GM11168 (cell line): ENCODE results near the gene PEX14.

Experiments
- in situ Hi-C: fragments of 300-500 bp; cut with MboI; formaldehyde crosslinking; loops from one replicate; pipeline ENCODE4 v1.12.0; 2022; ENCODE audit warnings: low sequenced_read_pairs; ENCODE audit not compliant: unreplicated experiment

PEX14 gene

DNA sequence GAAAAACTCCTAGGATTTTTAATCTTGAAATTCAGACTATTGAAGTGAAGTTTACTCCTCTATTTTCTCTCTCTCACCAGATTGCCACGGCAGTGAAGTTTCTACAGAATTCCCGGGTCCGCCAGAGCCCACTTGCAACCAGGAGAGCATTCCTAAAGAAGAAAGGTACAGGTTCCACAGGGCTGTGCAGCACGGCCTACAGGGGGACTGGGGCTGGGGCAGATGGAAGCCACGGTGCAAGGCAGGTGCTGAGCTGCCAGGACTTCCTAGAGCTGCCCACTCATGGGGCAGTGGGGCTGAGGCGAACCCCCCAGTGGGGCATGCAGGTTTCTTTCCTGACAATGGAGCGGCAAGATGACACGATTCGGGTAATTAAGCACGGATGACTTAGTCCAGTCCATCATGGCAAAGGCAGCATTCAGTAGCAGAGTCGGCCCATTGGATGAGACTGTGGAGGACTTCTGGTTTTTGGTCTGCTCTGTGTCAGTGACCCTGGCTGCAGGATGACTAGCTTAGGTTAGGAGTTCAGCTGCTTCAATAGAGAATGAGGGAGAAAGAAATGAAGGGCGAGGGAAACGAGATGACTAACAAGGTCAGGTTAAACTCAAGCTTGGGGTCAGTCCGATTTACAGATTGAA, 61.5 kb downstream of the PEX14 start:
- in situ Hi-C loops, result no loop called here

GRCh38 chr1:10537082-10537766, 62.5 kb downstream of the PEX14 start:
- in situ Hi-C loops, result no loop called here

GRCh38 chr1:10538646-10539355, 64.1 kb downstream of the PEX14 start:
- in situ Hi-C loops, result no loop called here

DNA sequence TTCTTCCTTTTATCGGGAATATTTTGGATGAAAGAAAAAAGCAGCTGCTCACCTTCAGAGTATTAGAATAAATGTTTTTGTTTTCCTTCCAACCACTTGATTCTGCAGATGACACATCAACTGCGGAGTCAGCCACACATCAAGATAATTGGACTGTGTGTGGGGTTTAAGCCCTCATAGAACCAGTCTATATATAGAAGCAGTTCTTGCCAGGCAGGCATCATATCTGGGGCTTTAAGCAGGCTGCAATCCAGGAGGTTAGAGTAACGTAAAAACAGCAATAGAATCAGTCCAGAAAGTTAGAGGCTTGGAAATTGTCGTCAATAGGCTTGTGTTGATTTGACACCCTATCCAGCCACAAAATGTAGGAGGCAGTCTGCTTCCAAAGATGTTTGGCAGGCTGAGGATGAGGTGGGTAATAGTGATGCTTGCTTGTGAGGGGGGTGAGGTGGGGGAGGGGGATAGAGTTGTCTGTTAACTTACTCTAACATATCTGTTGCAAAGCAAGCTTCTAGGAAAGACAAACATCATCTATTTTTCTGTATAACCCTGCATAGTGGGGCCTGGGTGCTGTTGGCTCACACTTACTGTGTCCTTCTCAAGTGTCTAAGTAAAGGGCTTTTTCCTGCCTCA, 64.8 kb downstream of the PEX14 start:
- in situ Hi-C loops, result no loop called here

DNA sequence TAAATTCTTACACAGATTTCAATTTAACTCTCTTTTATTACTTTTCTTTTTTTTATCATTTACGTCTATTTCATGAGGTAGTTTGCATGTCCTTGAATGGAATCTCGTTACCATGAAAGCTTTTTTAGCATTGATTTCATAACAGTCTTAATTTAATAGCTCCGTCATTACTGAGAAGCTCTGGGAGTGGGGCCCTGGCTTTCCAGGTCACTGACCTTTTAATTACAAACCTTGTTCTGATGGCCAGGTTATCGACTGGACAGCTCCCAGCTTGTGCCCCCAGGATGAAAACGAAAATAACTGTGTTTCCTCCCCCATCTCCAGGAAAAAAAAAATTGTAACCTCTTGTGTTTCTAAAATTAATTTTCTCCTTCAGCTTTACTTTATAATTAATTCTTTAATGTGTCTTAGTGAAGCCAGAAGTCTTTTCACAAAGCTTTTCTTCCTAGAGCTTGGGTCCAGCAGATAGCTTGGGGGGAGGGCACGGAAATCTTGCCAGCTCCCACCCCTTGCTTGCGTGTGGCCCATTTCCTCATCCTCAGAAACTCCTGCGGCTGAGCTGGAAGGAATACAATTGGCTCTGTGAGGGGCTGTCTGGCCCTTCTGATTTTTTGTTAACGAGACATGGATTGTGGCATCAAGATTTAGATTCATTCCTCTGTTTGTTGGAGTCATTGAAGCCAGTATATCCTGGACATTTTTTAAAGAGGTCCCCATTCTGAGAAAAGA, 65.7 kb downstream of the PEX14 start:
- in situ Hi-C loops, result no loop called here

- in situ Hi-C loops, result no loop called here
Observed at GRCh38 chr1:10541286-10541685, 66.5 kb downstream of the PEX14 start.

DNA sequence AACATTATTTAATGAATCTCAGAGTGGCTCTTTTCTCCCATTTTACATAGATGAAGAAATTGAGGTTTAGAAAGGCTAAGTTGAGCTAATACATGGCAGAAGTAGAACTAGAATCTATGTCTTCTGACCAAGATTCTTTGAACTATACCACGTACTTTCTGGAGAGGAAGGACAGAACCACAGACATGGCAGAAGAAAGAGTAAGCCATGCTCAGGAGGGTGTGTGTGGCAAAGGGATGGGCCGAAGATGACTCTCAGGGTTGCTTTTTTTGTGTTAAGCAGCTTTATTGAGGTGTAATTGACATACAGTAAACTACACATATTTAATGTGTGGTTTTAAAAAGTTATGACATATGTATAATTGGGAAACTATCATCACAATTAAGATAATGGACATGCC, 69.5 kb downstream of the PEX14 start:
- in situ Hi-C loops, result no loop called here

DNA sequence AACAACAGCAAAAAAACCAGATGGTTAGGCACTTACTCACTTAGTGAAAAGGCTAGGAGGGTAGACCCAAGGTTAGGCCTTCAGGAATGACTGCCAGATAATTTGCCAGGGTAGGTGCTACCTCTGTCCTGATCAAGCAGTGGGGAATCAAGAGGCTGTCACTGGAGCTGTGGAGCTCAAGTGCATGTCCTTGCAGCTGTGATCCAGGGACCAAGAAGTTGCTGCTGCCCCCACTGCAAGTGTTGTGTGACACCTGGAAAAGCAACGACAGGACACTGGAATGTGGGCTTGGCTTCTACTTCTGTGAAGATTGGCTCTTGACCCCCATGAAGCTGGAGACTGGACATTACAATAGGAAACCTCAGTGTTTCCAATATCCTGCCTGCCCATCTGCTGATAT, 72.1 kb downstream of the PEX14 start:
- in situ Hi-C loops, result no loop called here

- in situ Hi-C loops, result no loop called here
Observed at GRCh38 chr1:10549904-10550664, 75.3 kb downstream of the PEX14 start.

DNA sequence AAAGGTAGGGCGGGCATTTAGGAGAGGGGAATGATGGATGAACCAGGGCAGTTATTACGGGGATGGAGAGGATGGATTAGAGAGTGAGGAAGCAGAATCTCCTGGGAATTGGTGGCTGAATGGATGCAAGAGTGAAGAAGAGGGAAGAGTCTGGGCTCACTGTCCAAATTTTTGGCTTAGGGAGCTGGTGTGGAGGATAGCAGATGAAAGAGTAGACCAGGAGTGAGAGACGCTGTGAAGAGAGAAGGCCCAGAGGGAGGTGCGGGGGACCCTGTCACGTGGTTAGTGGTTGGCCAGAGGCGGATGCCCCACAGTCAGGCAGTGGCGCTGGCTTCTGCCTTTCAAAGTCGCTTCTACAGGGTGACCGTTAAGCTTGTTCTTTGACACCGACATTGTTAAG, 78.4 kb downstream of the PEX14 start:
- in situ Hi-C loops, result no loop called here

- in situ Hi-C loops, result no loop called here
Observed at GRCh38 chr1:10555635-10556429, 81.1 kb downstream of the PEX14 start.

- in situ Hi-C loops, result no loop called here
Observed at GRCh38 chr1:10556430-10557005, 81.8 kb downstream of the PEX14 start.

GRCh38 chr1:10557714-10558113, 83.0 kb downstream of the PEX14 start:
- in situ Hi-C loops, result no loop called here

DNA sequence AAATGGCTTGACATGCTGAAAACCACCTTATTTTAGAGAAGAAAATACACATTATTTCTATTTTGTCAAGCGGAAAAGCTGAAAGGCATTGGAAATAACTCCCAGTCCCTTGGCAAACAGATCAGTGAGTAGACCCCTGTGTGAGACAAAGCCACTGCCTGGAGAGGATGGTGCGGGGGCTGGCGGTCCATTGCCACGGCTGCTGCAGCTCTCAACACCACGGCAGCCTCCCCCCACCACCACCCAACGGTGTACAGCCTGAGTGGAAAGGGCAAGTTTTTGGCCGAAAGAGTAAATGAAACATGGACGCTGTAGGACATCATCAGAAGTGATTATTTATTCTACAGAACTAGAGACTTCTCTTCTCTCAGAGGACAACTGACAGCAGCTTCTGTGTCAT, 84.6 kb downstream of the PEX14 start:
- in situ Hi-C loops, result no loop called here

DNA sequence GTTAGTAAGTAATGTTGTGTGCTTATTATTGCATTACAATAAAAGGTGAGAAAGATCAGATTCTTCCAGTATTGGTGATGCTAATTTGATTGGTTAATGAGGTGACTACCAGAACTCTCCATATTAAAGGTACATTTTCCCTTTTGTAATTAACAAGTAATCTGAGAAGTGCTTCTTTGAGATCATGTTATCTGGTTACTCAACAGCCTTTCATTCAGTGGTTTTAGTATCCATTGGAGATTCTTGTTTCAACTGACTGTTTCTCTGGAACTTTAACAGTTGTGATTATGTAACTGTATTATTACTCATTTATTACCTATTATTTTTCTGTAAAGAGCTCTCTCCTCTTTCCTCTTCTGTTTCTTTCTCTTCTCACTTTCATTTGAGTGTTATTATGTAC, 86.7 kb downstream of the PEX14 start:
- in situ Hi-C loops, result no loop called here

DNA sequence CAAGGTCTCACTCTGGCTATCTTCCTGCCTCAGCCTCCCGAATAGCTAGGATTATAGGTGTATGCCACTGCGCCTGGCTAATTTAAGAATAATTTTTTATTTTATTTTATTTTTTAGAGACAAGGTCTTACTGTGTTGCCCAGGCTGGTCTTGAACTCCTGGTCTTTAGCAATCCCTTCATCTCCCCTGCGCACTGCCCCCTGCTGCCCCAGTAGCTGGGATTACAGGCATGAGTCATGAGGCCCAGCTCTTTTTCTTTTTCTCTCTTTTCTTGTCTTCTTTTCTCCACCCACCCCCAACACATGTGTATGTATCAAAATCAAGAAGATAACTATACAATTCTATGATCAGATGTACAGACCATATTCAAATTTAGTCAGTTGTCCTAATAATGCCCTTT, 87.2 kb downstream of the PEX14 start:
- in situ Hi-C loops, result no loop called here

GRCh38 chr1:10564063-10564462, 89.3 kb downstream of the PEX14 start:
- in situ Hi-C loops, result no loop called here

DNA sequence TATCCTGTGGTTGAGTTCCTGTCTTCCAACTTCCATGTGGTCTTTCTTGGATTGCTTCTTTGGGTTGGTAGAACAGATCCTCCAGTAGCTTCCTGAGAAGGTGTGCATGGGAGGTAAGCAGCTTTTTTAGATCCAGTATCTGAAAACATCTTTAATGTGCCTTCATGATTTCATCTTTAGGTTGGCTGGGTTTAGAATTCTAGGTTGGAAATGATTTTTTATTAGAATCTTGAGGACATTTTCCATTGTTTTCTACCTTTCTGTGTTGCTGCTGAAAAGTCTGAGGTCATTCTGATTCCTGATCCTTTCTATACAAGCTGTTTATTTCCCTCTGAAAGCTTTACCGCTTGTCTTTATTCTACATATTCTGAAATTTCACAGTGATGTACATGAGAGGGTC, 94.8 kb downstream of the PEX14 start:
- in situ Hi-C loops, result no loop called here

DNA sequence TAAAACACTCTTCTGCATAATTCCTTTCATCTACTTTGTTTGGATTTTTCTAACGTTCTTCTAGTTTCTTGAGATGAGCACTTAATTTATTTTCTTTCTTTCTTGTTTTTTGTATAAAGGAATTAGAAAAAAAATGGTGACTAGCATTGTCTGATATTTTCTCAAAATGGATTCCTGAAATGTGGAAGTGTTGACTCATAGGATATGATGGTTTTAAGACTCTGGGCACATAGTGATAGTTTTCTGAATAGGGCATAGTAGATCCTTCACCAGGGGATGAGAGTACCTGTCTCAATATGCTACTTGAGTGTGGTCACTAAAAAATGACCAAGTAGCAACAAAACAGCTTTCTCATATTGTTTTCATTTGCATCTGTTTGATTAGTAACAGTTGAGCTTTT, 100.9 kb downstream of the PEX14 start:
- in situ Hi-C loops, result no loop called here
